ENCODE data around the gene TTBK2. TPM values are rescaled to one million over a fixed set of nuclear protein-coding genes. Genes with fewer than 3 reads are reported as not detected.

The TTBK2 gene
- total RNA-seq, 4 donors from 2014 or later: 8.8 to 20.3 (median 16.2) TPM

DNA sequence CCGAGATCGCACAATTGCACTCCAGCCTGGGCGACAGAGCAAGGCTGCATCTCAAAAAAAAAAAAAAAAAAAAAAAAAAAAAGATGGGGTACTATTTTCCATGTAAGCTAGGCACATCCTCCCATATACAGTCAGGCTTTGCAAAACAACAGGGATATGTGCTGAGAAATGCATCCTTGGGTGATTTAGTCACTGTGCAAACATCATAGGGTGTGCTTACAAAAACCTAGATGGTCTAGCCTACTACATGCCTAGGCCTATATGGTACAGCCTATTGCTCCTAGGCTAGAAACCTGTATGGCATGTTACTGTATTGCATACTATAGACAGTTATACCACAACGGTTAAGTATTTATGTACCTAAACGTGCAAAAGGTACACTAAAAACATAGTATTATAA lies 75.0 kb downstream of the TTBK2 start:
- Histone ChIP-seq H3K27me3 (no peaks in the 10 kb centered on the region), H3K27ac (no peak overlapping the region), H3K36me3 (peaks cover 0 to 7% of the 10 kb centered on the region in 2 donors), H3K4me1 (no peaks in the 10 kb centered on the region), H3K4me3 (no peak overlapping the region), H3K9me3 (no peaks in the 10 kb centered on the region)
- ATAC-seq (no peak), DNase-seq (no peak)
- intact Hi-C loops (cut with DNase I; ENCODE audit: low total_unique reads): no loop called here
- TF ChIP-seq, protein P1, sequence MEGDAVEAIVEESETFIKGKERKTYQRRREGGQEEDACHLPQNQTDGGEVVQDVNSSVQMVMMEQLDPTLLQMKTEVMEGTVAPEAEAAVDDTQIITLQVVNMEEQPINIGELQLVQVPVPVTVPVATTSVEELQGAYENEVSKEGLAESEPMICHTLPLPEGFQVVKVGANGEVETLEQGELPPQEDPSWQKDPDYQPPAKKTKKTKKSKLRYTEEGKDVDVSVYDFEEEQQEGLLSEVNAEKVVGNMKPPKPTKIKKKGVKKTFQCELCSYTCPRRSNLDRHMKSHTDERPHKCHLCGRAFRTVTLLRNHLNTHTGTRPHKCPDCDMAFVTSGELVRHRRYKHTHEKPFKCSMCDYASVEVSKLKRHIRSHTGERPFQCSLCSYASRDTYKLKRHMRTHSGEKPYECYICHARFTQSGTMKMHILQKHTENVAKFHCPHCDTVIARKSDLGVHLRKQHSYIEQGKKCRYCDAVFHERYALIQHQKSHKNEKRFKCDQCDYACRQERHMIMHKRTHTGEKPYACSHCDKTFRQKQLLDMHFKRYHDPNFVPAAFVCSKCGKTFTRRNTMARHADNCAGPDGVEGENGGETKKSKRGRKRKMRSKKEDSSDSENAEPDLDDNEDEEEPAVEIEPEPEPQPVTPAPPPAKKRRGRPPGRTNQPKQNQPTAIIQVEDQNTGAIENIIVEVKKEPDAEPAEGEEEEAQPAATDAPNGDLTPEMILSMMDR (IDR thresholded peaks at IDR 0.05 in 4 of 5, conservative IDR thresholded peaks at IDR 0.05 in 1 of 5): no peak
- no peak for TF ChIP-seq POLR2A (IDR thresholded peaks at IDR 0.05)
- in situ Hi-C loops (cut with MboI; ENCODE audit: low sequenced_read_pairs in 4 of 4): no loop called here

DNA sequence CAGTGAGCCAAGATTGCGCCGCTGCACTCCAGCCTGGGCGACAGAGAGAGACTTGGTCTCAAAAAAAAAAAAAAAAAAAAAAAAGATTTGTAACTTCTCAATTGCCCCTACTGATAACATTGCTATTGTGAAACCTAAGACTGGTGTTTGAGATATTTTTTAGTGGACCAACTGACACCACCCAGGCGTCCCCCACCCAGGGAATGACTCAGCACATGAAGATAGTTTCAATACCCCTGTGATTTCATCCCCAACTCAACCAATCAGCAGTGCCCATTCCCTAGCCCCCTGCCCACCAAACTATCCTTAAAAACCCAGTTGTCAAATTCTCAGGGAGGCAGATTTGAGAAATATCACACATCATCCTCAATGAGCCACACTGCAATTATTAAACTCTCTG lies 76.9 kb downstream of the TTBK2 start:
- in situ Hi-C loops (cut with MboI; ENCODE audit: low sequenced_read_pairs in 4 of 4) (no loop called here), intact Hi-C loops (cut with DNase I; ENCODE audit: low total_unique reads) (no loop called here)
- H3K4me1 ChIP-seq: no peaks in the 10 kb centered on the region
- TF ChIP-seq, protein P1 (IDR thresholded peaks at IDR 0.05 in 4 of 5, conservative IDR thresholded peaks at IDR 0.05 in 1 of 5): no peak
- no peak for TF ChIP-seq POLR2A (IDR thresholded peaks at IDR 0.05)
- H3K9me3 ChIP-seq: no peaks in the 10 kb centered on the region
- no peaks in the 10 kb centered on the region for H3K27me3 ChIP-seq
- DNase-seq (no peak), ATAC-seq (no peak)
- H3K4me3 ChIP-seq: no peak overlapping the region
- H3K27ac ChIP-seq: no peak overlapping the region
- H3K36me3 ChIP-seq: peaks cover 0 to 12% of the 10 kb centered on the region in 2 donors

DNA sequence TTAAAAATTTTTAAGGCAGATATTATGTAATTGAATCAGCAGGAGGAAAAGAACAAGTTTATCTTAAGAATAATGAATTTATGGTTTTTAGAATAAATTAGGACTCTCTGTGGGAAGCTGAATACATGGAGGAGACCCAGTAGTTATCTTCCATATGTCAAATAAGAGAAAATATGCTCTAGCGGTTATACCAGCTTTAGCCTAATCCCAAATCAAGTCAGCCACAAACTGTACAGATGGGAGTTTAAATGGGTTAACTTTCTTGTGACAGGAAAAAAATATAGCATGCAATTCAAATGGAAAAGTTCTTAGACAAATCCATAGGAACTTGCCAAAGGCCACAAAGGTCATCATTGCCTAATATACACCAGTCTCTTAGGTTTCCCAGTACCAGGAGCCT lies 84.3 kb downstream of the TTBK2 start:
- in situ Hi-C loops (cut with MboI; ENCODE audit: low sequenced_read_pairs in 4 of 4): no loop called here
- Histone ChIP-seq H3K27me3 (no peaks in the 10 kb centered on the region), H3K36me3 (peaks cover 0 to 16% of the 10 kb centered on the region in 2 donors), H3K4me3 (no peak overlapping the region), H3K27ac (no peak overlapping the region), H3K4me1 (no peaks in the 10 kb centered on the region), H3K9me3 (no peaks in the 10 kb centered on the region)
- no peak for DNase-seq
- intact Hi-C loops (cut with DNase I; ENCODE audit: low total_unique reads): no loop called here
- no peak for TF ChIP-seq POLR2A (IDR thresholded peaks at IDR 0.05)
- TF ChIP-seq, protein P1 (IDR thresholded peaks at IDR 0.05 in 4 of 5, conservative IDR thresholded peaks at IDR 0.05 in 1 of 5): no peak
- ATAC-seq: no peak

DNA sequence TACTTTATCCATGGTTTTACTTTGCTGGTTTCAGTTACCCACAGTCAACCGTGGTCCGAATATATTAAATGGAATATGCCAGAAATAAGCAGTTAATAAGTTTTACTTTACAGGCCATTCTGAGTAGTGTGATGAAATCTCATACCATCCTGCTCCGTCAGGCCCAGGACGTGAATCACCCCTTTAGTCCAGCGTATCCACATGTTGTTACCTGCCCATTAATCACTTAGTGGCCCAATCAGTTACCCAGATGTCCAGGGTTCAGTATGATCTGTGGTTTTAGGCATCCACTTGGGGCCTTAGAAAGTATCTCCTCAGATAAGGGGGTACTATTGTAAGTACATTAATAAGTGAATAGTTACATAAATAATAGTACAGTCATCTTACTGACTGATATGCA lies 88.0 kb downstream of the TTBK2 start:
- in situ Hi-C loops (cut with MboI; ENCODE audit: low sequenced_read_pairs in 4 of 4): no loop called here
- DNase-seq (no peak), ATAC-seq (no peak)
- Histone ChIP-seq H3K27me3 (no peaks in the 10 kb centered on the region), H3K4me1 (peaks cover 0 to 10% of the 10 kb centered on the region in 2 donors), H3K36me3 (peaks cover 0 to 3% of the 10 kb centered on the region in 2 donors), H3K27ac (no peak overlapping the region), H3K4me3 (no peak overlapping the region), H3K9me3 (no peaks in the 10 kb centered on the region)
- TF ChIP-seq, protein P1 (IDR thresholded peaks at IDR 0.05 in 4 of 5, conservative IDR thresholded peaks at IDR 0.05 in 1 of 5): no peak
- TF ChIP-seq POLR2A (IDR thresholded peaks at IDR 0.05): no peak
- intact Hi-C loops (cut with DNase I; ENCODE audit: low total_unique reads): no loop called here

DNA sequence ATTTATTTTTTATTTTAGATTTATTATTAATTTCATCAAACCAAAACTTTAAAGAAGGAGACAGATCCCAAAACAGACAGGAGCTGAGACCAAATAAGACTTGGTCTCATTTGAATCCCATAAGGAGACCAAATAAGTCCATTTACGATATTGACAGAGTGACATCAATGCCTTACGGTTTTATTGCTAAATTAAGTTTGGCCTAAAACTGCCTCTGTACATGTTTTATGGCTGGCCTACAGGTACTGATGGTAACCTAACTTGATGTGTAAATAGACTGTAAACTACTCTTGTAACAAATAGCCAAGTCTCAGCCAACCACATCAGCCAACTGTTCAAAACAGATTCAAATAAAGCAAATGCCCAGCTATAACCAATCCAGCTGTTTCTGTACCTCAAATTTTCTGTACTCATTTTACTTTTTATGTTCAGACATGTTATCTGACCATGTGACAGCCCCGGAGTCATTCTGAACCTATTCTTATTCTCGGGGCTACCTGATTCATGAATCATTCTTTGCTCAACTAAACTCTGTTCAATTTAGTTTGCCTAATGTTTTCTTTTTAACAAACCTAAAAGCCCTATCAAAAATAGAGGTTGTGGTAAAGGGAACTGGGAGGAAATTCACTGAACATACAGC lies 94.2 kb downstream of the TTBK2 start:
- in situ Hi-C loops (cut with MboI; ENCODE audit: low sequenced_read_pairs in 4 of 4): no loop called here
- TF ChIP-seq POLR2A (IDR thresholded peaks at IDR 0.05): no peak
- TF ChIP-seq, protein P1 (IDR thresholded peaks at IDR 0.05 in 4 of 5, conservative IDR thresholded peaks at IDR 0.05 in 1 of 5): no peak
- Histone ChIP-seq H3K4me1 (peaks cover 0 to 10% of the 10 kb centered on the region in 2 donors), H3K9me3 (no peaks in the 10 kb centered on the region), H3K4me3 (no peak overlapping the region), H3K27ac (no peak overlapping the region), H3K27me3 (no peaks in the 10 kb centered on the region), H3K36me3 (peaks cover 0 to 16% of the 10 kb centered on the region in 2 donors)
- intact Hi-C loops (cut with DNase I; ENCODE audit: low total_unique reads): no loop called here
- no peak for DNase-seq
- ATAC-seq: no peak

Measured in gastrocnemius medialis (tissue), 4 donors.